ENCODE measurements around the gene ACAA1. TPM values are rescaled to one million over a fixed set of nuclear protein-coding genes. Genes with fewer than 3 reads are reported as not detected.

The ACAA1 gene
- total RNA-seq, 1 experiment from 2014 or later: 24.0 TPM

GRCh38 chr3:38148311-38148882 lies 11.5 kb upstream of the ACAA1 start:
- H3K4me3 ChIP-seq (ENCODE audit: low read depth, low read length, poor library complexity, severe bottlenecking): no peak overlapping the region
- H3K9me3 ChIP-seq (ENCODE audit: low read depth, low read length, poor library complexity, severe bottlenecking): no peaks in the 10 kb centered on the region
- ChIA-PET POLR2A (ENCODE audit: low non-redundant PET) (no interaction called here), CTCF (no interaction called here)
- intact Hi-C loops (cut with micrococcal nuclease; ENCODE audit: unreplicated experiment): no loop called here
- no TSS peak for BruUV-seq (replicated peaks)
- H3K27ac ChIP-seq (ENCODE audit: low read depth, low read length, poor library complexity, severe bottlenecking): no peak overlapping the region
- no peaks in the 10 kb centered on the region for H3K4me1 ChIP-seq (ENCODE audit: insufficient read depth, low read length, poor library complexity, severe bottlenecking)
- no peaks in the 10 kb centered on the region for H3K27me3 ChIP-seq (replicated peaks; ENCODE audit: insufficient read depth, low read depth, low read length, poor library complexity)
- DNase-seq (ENCODE audit: low spot score): no peak
- no peaks in the 10 kb centered on the region for H3K36me3 ChIP-seq (ENCODE audit: insufficient read depth, low read length, poor library complexity, severe bottlenecking)
- TF ChIP-seq EZH2 (IDR thresholded peaks at IDR 0.05; ENCODE audit: borderline replicate concordance, low read depth, low read length, poor library complexity, severe bottlenecking) (no peak), CTCF (conservative IDR thresholded peaks at IDR 0.05; ENCODE audit: low read depth, low read length) (no peak)

- Histone ChIP-seq H3K9me3 (ENCODE audit: low read depth, low read length, poor library complexity, severe bottlenecking) (no peaks in the 10 kb centered on the region), H3K27ac (ENCODE audit: low read depth, low read length, poor library complexity, severe bottlenecking) (no peak overlapping the region), H3K4me3 (ENCODE audit: low read depth, low read length, poor library complexity, severe bottlenecking) (no peak overlapping the region), H3K4me1 (ENCODE audit: insufficient read depth, low read length, poor library complexity, severe bottlenecking) (no peaks in the 10 kb centered on the region), H3K27me3 (replicated peaks; ENCODE audit: insufficient read depth, low read depth, low read length, poor library complexity) (no peaks in the 10 kb centered on the region), H3K36me3 (ENCODE audit: insufficient read depth, low read length, poor library complexity, severe bottlenecking) (no peaks in the 10 kb centered on the region)
- TF ChIP-seq EZH2 (IDR thresholded peaks at IDR 0.05; ENCODE audit: borderline replicate concordance, low read depth, low read length, poor library complexity, severe bottlenecking): no peak
- ChIA-PET POLR2A (ENCODE audit: low non-redundant PET) (no interaction called here), CTCF (no interaction called here)
- DNase-seq (ENCODE audit: low spot score): no peak
- intact Hi-C loops (cut with micrococcal nuclease; ENCODE audit: unreplicated experiment): no loop called here
- no TSS peak for BruUV-seq (replicated peaks)
These were observed 10.5 kb upstream of the ACAA1 start for GRCh38 chr3:38147421-38147820.

GRCh38 chr3:38146504-38146903 lies 9.6 kb upstream of the ACAA1 start:
- H3K4me3 ChIP-seq (ENCODE audit: low read depth, low read length, poor library complexity, severe bottlenecking): no peak overlapping the region
- ChIA-PET CTCF (no interaction called here), POLR2A (ENCODE audit: low non-redundant PET) (no interaction called here)
- no peak for DNase-seq (ENCODE audit: low spot score)
- no peaks in the 10 kb centered on the region for H3K4me1 ChIP-seq (ENCODE audit: insufficient read depth, low read length, poor library complexity, severe bottlenecking)
- H3K27me3 ChIP-seq (replicated peaks; ENCODE audit: insufficient read depth, low read depth, low read length, poor library complexity): no peaks in the 10 kb centered on the region
- TF ChIP-seq EZH2 (IDR thresholded peaks at IDR 0.05; ENCODE audit: borderline replicate concordance, low read depth, low read length, poor library complexity, severe bottlenecking) (no peak), CTCF (conservative IDR thresholded peaks at IDR 0.05; ENCODE audit: low read depth, low read length) (no peak)
- BruUV-seq (replicated peaks): no TSS peak
- no peak overlapping the region for H3K27ac ChIP-seq (ENCODE audit: low read depth, low read length, poor library complexity, severe bottlenecking)
- H3K9me3 ChIP-seq (ENCODE audit: low read depth, low read length, poor library complexity, severe bottlenecking): no peaks in the 10 kb centered on the region
- intact Hi-C loops (cut with micrococcal nuclease; ENCODE audit: unreplicated experiment): no loop called here
- H3K36me3 ChIP-seq (ENCODE audit: insufficient read depth, low read length, poor library complexity, severe bottlenecking): no peaks in the 10 kb centered on the region

GRCh38 chr3:38143511-38143910 lies 6.6 kb upstream of the ACAA1 start:
- no peak for DNase-seq (ENCODE audit: low spot score)
- TF ChIP-seq CTCF (conservative IDR thresholded peaks at IDR 0.05; ENCODE audit: low read depth, low read length) (no peak), EZH2 (IDR thresholded peaks at IDR 0.05; ENCODE audit: borderline replicate concordance, low read depth, low read length, poor library complexity, severe bottlenecking) (no peak)
- Histone ChIP-seq H3K4me3 (ENCODE audit: low read depth, low read length, poor library complexity, severe bottlenecking) (no peak overlapping the region), H3K36me3 (ENCODE audit: insufficient read depth, low read length, poor library complexity, severe bottlenecking) (no peaks in the 10 kb centered on the region), H3K27me3 (replicated peaks; ENCODE audit: insufficient read depth, low read depth, low read length, poor library complexity) (no peaks in the 10 kb centered on the region), H3K4me1 (ENCODE audit: insufficient read depth, low read length, poor library complexity, severe bottlenecking) (no peaks in the 10 kb centered on the region), H3K27ac (ENCODE audit: low read depth, low read length, poor library complexity, severe bottlenecking) (no peak overlapping the region), H3K9me3 (ENCODE audit: low read depth, low read length, poor library complexity, severe bottlenecking) (no peaks in the 10 kb centered on the region)
- POLR2A ChIA-PET (ENCODE audit: low non-redundant PET): no interaction called here
- intact Hi-C loops (cut with micrococcal nuclease; ENCODE audit: unreplicated experiment): no loop called here
- CTCF ChIA-PET: no interaction called here
- BruUV-seq (replicated peaks): no TSS peak

Data from A673 (cell line).